Measurements from ENCODE around the gene LHX1.

LHX1 gene

DNA sequence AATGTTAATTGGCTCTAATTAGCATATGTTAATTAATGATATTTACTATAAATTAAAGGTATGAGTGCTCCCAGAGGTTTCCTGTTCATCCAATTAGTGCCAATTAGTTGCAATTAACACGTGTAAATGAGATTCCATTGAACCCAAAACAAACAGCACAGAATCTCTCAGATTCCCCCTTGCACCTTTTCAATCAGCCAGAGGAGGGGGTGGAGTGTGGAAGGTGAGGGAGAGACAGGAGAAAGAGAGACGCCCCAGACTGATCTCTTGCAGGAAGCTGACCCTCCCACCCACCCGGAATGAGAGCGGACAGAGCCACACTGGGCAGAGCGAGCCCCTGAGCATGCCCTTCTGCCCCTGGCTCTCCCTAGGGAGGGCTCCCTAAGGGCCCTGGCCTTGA lies 24.1 kb upstream of the LHX1 start:
- Histone ChIP-seq H3K4me3 (ENCODE audit: insufficient read length, low read depth) (no peak overlapping the region), H3K36me3 (ENCODE audit: insufficient read depth, insufficient read length, low read length) (no peaks in the 10 kb centered on the region)
- no peak for DNase-seq (ENCODE audit: low read depth, low spot score)

DNA sequence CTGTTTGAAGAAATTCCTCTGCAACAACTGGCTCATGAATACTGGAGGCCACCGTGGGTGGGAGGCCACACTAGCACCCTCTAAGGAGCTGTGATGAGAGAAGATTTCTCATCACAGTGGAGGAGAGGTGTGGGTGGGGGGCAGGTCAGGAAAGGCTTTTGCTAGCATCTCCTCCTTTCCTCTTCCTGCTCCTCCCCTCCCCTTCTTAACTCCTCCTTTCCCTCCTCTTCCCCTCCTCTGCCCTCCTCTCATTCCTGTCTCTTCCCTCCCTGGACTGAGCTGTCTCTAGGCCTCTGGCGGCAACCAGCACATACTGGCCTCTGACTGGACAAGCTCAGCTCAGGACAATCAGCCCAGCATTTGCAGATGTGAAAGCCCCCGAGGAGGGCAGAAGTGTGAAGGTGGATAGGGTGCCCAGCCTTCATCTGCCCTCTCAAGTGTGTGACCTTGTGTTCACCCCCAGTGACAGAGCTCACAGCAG lies 19.0 kb upstream of the LHX1 start:
- Histone ChIP-seq H3K4me3 (ENCODE audit: insufficient read length, low read depth) (no peak overlapping the region), H3K36me3 (ENCODE audit: insufficient read depth, insufficient read length, low read length) (no peaks in the 10 kb centered on the region), H3K27me3 (ENCODE audit: insufficient read depth, insufficient read length) (peaks cover 8% of the 10 kb centered on the region), H3K9me3 (ENCODE audit: insufficient read depth, low read length) (no peaks in the 10 kb centered on the region), H3K4me1 (ENCODE audit: insufficient read depth, insufficient read length) (peaks cover 32% of the 10 kb centered on the region), H3K9ac (ENCODE audit: insufficient read length, low read depth) (peak overlapping the region; percentile 17)
- no peak for TF ChIP-seq SUZ12 (IDR thresholded peaks at IDR 0.05; ENCODE audit: extremely low read depth, insufficient read depth, insufficient read length)
- TF ChIP-seq ZNF274 (IDR thresholded peaks at IDR 0.05; ENCODE audit: low read depth, low read length), result no peak
- no peak for TF ChIP-seq YY1 (IDR thresholded peaks at IDR 0.05; ENCODE audit: insufficient read depth, insufficient read length)
- DNase-seq (ENCODE audit: low read depth, low spot score), result no peak

More for the DNA sequence above, 24.1 kb upstream of the LHX1 start:
- Histone ChIP-seq H3K4me1 (ENCODE audit: insufficient read depth, insufficient read length) (peaks cover 7% of the 10 kb centered on the region), H3K9ac (ENCODE audit: insufficient read length, low read depth) (no peak overlapping the region), H3K27me3 (ENCODE audit: insufficient read depth, insufficient read length) (peaks cover 39% of the 10 kb centered on the region), H3K9me3 (ENCODE audit: insufficient read depth, low read length) (no peaks in the 10 kb centered on the region)
- no peak for TF ChIP-seq SUZ12 (IDR thresholded peaks at IDR 0.05; ENCODE audit: extremely low read depth, insufficient read depth, insufficient read length)
- no peak for TF ChIP-seq YY1 (IDR thresholded peaks at IDR 0.05; ENCODE audit: insufficient read depth, insufficient read length)
- no peak for TF ChIP-seq ZNF274 (IDR thresholded peaks at IDR 0.05; ENCODE audit: low read depth, low read length)

GRCh38 chr17:36919407-36919968 lies 17.8 kb upstream of the LHX1 start:
- Histone ChIP-seq H3K27me3 (ENCODE audit: insufficient read depth, insufficient read length) (peaks cover 5% of the 10 kb centered on the region), H3K9me3 (ENCODE audit: insufficient read depth, low read length) (no peaks in the 10 kb centered on the region)
- TF ChIP-seq ZNF274 (IDR thresholded peaks at IDR 0.05; ENCODE audit: low read depth, low read length) (no peak), SUZ12 (IDR thresholded peaks at IDR 0.05; ENCODE audit: extremely low read depth, insufficient read depth, insufficient read length) (no peak), YY1 (IDR thresholded peaks at IDR 0.05; ENCODE audit: insufficient read depth, insufficient read length) (no peak)

DNA sequence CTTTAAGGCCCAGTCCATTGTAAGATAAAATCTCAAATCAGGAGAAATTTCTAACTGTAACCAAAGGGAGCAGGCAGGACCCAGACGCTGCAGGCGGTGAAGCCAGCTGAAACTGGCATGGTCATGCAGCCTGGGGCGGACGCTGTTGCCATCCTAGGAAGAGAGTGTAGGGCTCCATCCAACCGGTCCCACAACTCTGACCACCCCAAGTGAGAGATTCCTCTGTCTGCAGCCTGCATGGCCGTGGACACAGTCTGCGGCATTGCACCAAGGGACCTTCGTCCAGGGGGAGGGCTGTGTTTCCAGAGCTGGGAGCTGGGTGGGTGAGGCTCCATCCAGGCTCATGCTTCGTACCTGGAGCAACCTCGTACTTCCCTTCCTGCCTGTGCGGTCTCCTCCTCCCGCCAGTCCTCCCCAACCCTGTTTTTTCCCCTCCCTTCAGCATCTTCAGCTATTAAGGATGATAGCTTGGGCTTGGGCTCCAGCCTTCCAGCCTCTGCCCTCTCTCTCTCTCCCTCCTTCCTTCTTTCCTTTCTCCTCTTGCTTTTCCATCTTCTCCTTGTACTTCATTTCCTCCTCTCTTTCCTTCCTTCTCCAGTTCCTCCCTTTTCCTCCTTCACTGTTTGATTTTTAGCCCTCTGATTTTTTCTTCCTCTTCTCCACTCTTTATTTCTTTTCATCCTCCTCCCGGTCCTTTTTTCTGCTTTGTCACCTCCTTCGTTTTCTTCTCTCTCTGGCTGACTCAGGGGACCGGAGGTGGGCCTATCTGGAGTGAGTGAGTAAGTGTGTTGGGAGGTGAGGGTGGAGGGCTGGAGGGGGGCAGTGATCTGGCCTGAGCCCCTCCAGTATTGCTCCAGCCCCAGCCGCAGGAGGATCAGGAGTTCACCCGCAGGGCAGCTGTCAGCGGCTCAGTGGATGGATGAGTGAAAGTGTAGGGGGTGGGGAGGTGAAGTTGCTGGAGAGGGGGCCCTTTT lies 17.0 kb upstream of the LHX1 start:
- Histone ChIP-seq H3K27me3 (ENCODE audit: insufficient read depth, insufficient read length) (peaks cover 3% of the 10 kb centered on the region), H3K36me3 (ENCODE audit: insufficient read depth, insufficient read length, low read length) (no peaks in the 10 kb centered on the region), H3K4me1 (ENCODE audit: insufficient read depth, insufficient read length) (peaks cover 37% of the 10 kb centered on the region), H3K9ac (ENCODE audit: insufficient read length, low read depth) (peak overlapping the region; percentile 77), H3K4me3 (ENCODE audit: insufficient read length, low read depth) (peak overlapping the region; percentile 34), H3K9me3 (ENCODE audit: insufficient read depth, low read length) (no peaks in the 10 kb centered on the region)
- no peak for TF ChIP-seq YY1 (IDR thresholded peaks at IDR 0.05; ENCODE audit: insufficient read depth, insufficient read length)
- TF ChIP-seq SUZ12 (IDR thresholded peaks at IDR 0.05; ENCODE audit: extremely low read depth, insufficient read depth, insufficient read length), result no peak
- TF ChIP-seq ZNF274 (IDR thresholded peaks at IDR 0.05; ENCODE audit: low read depth, low read length), result no peak
- no peak for DNase-seq (ENCODE audit: low read depth, low spot score)

More at GRCh38 chr17:36919407-36919968, 17.8 kb upstream of the LHX1 start:
- Histone ChIP-seq H3K9ac (ENCODE audit: insufficient read length, low read depth) (peak overlapping the region; percentile 77), H3K4me1 (ENCODE audit: insufficient read depth, insufficient read length) (peaks cover 37% of the 10 kb centered on the region), H3K4me3 (ENCODE audit: insufficient read length, low read depth) (no peak overlapping the region), H3K36me3 (ENCODE audit: insufficient read depth, insufficient read length, low read length) (no peaks in the 10 kb centered on the region)
- no peak for DNase-seq (ENCODE audit: low read depth, low spot score)

GRCh38 chr17:36921095-36921851 lies 16.0 kb upstream of the LHX1 start:
- no peak for DNase-seq (ENCODE audit: low read depth, low spot score)
- Histone ChIP-seq H3K9ac (ENCODE audit: insufficient read length, low read depth) (peak overlapping the region; percentile 6), H3K4me1 (ENCODE audit: insufficient read depth, insufficient read length) (peaks cover 37% of the 10 kb centered on the region), H3K9me3 (ENCODE audit: insufficient read depth, low read length) (no peaks in the 10 kb centered on the region), H3K27me3 (ENCODE audit: insufficient read depth, insufficient read length) (peaks cover 3% of the 10 kb centered on the region), H3K4me3 (ENCODE audit: insufficient read length, low read depth) (no peak overlapping the region), H3K36me3 (ENCODE audit: insufficient read depth, insufficient read length, low read length) (no peaks in the 10 kb centered on the region)
- TF ChIP-seq ZNF274 (IDR thresholded peaks at IDR 0.05; ENCODE audit: low read depth, low read length) (no peak), YY1 (IDR thresholded peaks at IDR 0.05; ENCODE audit: insufficient read depth, insufficient read length) (no peak), SUZ12 (IDR thresholded peaks at IDR 0.05; ENCODE audit: extremely low read depth, insufficient read depth, insufficient read length) (no peak)

- no peak for TF ChIP-seq YY1 (IDR thresholded peaks at IDR 0.05; ENCODE audit: insufficient read depth, insufficient read length)
- TF ChIP-seq ZNF274 (IDR thresholded peaks at IDR 0.05; ENCODE audit: low read depth, low read length), result no peak
- no peak for TF ChIP-seq SUZ12 (IDR thresholded peaks at IDR 0.05; ENCODE audit: extremely low read depth, insufficient read depth, insufficient read length)
- DNase-seq (ENCODE audit: low read depth, low spot score), result no peak
Measured at GRCh38 chr17:36922175-36922574, 15.1 kb upstream of the LHX1 start.

More at GRCh38 chr17:36922175-36922574, 15.1 kb upstream of the LHX1 start:
- Histone ChIP-seq H3K27me3 (ENCODE audit: insufficient read depth, insufficient read length) (peaks cover 1% of the 10 kb centered on the region), H3K9me3 (ENCODE audit: insufficient read depth, low read length) (no peaks in the 10 kb centered on the region), H3K4me3 (ENCODE audit: insufficient read length, low read depth) (no peak overlapping the region), H3K4me1 (ENCODE audit: insufficient read depth, insufficient read length) (peaks cover 37% of the 10 kb centered on the region), H3K36me3 (ENCODE audit: insufficient read depth, insufficient read length, low read length) (no peaks in the 10 kb centered on the region), H3K9ac (ENCODE audit: insufficient read length, low read depth) (no peak overlapping the region)
